ENCODE results near the gene GJA9.

DNA sequence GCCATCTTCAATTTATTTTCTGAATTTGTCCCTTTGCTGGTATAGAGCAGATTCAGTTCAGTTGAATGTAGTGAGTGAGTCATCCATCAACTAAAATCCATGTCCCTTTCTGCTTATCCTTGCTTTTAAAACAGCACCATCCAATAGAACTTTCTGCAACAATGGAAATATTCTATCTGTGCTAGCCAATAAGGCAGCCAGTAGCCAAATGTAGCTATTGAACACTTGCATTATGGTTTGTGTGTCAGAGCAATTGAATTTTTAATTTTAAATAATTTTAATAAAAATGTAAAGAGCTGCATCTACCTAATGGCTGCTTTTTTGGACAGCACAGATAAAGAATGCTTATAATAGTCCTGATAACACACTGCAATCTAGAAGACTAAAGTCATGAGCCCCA lies at the start of gene GJA9:
- TF ChIP-seq POLR2A (IDR thresholded peaks at IDR 0.05; ENCODE audit: low read length) (no peak), GATA1 (IDR thresholded peaks at IDR 0.05; ENCODE audit: low read depth, low read length) (no peak)

All from erythroblast (primary cell).